ENCODE data around the gene MAPK12. TPM values are rescaled to one million over a fixed set of nuclear protein-coding genes. Genes with fewer than 3 reads are reported as not detected.

MAPK12 gene
- total and polyA plus RNA-seq, 4 donors, result 0.83 to 2.8 (median 1.9) TPM

DNA sequence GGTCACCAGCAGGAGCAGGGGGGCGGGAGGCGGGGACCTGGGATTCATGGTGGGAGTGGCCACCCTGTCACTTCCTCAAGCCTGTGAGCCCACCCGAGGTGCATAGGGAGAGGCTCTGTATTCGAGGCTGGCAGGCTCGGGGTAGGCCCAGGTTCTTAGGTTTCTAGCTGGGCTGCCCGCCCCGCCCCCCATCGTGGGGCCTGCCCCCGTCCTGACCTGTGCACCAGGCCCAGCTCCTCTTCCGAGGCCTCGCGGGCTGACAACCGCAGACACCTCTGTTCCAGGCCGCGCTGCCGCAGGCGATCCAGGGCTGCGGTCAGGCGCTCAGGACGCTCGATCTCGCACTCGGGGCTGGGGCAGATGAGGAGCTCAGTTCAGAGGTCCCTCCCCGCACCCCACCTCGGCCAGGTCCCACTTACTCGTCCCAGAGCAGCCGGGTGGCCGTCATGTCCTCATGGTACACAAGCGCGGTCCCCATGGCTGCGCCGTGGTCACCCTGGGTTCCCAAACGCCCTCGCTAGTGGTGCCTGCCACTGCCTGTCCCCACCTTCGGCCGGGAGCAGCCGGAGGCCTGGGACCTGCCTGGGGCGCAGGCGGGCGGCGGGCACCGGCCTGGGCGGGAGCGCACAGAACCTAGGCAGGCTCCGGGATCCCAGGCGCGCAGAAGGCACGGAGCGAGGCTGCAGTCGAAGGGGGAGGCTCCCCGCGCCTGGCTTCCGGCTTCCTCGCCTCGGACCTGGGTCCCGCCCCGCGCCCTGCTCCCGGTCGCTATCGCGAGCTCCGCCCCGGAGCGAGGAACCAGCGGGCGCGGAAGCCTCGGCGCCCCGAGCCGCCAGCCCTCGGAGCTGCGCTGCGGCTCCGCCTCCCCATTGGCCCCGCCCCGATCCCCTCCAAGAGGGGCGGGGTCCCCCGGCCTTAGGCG, 10.7 kb downstream of the MAPK12 start, which contains the start of gene HDAC10:
Gene HDAC10, minus strand, starts transcription at position 711 of the 922 bp plus-strand sequence. Its CDS starts 233 bp downstream, at position 478.
- H3K4me1 ChIP-seq (ENCODE audit: control insufficient read depth in 4 of 4, insufficient read depth in 4 of 4, low read length in 3 of 4), result peaks cover 10 to 47% (median 29%) of the 10 kb centered on the region in 4 donors
- WGBS, result 2% methylated on average over 81 of the region's 81 CpGs
- H3K27me3 ChIP-seq (ENCODE audit: control insufficient read depth in 4 of 4, insufficient read depth in 4 of 4, low read length in 3 of 4), result no peaks in the 10 kb centered on the region
- H3K9ac ChIP-seq (ENCODE audit: low read depth in 1 of 2, low read length in 2 of 2), result no peak within 1 kb of the TSS
- H3K36me3 ChIP-seq (ENCODE audit: control insufficient read depth in 4 of 4, insufficient read depth in 3 of 4, low read depth in 1 of 4, low read length in 3 of 4), result peaks cover 0 to 4% (median 2%) of the 10 kb centered on the region in 4 donors
- no peaks in the 10 kb centered on the region for H3K9me3 ChIP-seq (ENCODE audit: control insufficient read depth in 4 of 4, low read length in 3 of 4)
- H3K4me3 ChIP-seq (ENCODE audit: low read depth in 1 of 3, low read length in 3 of 3), result peak within 1 kb of the TSS; percentile 6 to 83 (median 73)
- peak within 1 kb of the TSS; percentile 38 to 39 for H3K27ac ChIP-seq (ENCODE audit: low read depth in 1 of 2, low read length in 2 of 2)
- peak; percentile 76 for DNase-seq (ENCODE audit: low spot score)
- no peak for TF ChIP-seq JUND (IDR thresholded peaks at IDR 0.05)
- peak in 1 of 2 donors; percentile 19 for TF ChIP-seq RAD21 (IDR thresholded peaks at IDR 0.05)
- TF ChIP-seq GABPA (IDR thresholded peaks at IDR 0.05 in 1 of 2, conservative IDR thresholded peaks at IDR 0.05 in 1 of 2), result no peak
- no peak for TF ChIP-seq FOXA1 (IDR thresholded peaks at IDR 0.05)
- TF ChIP-seq RXRA (IDR thresholded peaks at IDR 0.05), result no peak

DNA sequence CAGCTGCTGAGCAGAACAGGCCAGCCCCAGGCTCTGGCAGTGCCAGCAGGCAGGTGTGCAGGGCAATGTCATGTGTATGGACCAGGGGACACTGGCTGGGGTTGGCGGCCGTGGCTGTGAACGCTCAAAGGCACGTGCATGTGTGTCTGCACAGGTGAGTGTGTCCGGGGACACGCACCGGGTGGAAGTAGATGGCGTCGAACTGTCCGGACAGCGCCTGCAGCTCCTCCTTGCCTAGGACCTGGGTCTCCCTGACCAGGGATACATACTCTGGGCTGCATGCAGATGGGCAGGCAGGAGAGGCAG, 11.3 kb downstream of the MAPK12 start:
- H3K36me3 ChIP-seq (ENCODE audit: control insufficient read depth in 4 of 4, insufficient read depth in 3 of 4, low read depth in 1 of 4, low read length in 3 of 4), result peaks cover 0 to 4% (median 2%) of the 10 kb centered on the region in 4 donors
- H3K9me3 ChIP-seq (ENCODE audit: control insufficient read depth in 4 of 4, low read length in 3 of 4), result no peaks in the 10 kb centered on the region
- H3K9ac ChIP-seq (ENCODE audit: low read depth in 1 of 2, low read length in 2 of 2), result no peak overlapping the region
- no peak for DNase-seq (ENCODE audit: low spot score)
- TF ChIP-seq FOXA2 (IDR thresholded peaks at IDR 0.05) (no peak), EGR1 (IDR thresholded peaks at IDR 0.05; ENCODE audit: low read depth in 2 of 2) (no peak), ZBTB33 (IDR thresholded peaks at IDR 0.05) (no peak), TAF1 (conservative IDR thresholded peaks at IDR 0.05) (no peak), HNF4A (conservative IDR thresholded peaks at IDR 0.05) (no peak), JUND (IDR thresholded peaks at IDR 0.05) (no peak), REST (IDR thresholded peaks at IDR 0.05) (no peak), NR2F2 (IDR thresholded peaks at IDR 0.05) (no peak), FOXA1 (IDR thresholded peaks at IDR 0.05) (no peak), GABPA (IDR thresholded peaks at IDR 0.05 in 1 of 2, conservative IDR thresholded peaks at IDR 0.05 in 1 of 2) (no peak), RAD21 (IDR thresholded peaks at IDR 0.05) (no peak)
- TF ChIP-seq, protein P1, sequence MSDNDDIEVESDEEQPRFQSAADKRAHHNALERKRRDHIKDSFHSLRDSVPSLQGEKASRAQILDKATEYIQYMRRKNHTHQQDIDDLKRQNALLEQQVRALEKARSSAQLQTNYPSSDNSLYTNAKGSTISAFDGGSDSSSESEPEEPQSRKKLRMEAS (IDR thresholded peaks at IDR 0.05), result no peak
- H3K27ac ChIP-seq (ENCODE audit: low read depth in 1 of 2, low read length in 2 of 2), result no peak overlapping the region
- no peaks in the 10 kb centered on the region for H3K27me3 ChIP-seq (ENCODE audit: control insufficient read depth in 4 of 4, insufficient read depth in 4 of 4, low read length in 3 of 4)
- WGBS, result 67% methylated on average over 11 of the region's 11 CpGs
- peaks cover 10 to 53% (median 35%) of the 10 kb centered on the region in 4 donors for H3K4me1 ChIP-seq (ENCODE audit: control insufficient read depth in 4 of 4, insufficient read depth in 4 of 4, low read length in 3 of 4)
- peak overlapping the region in 2 of 3 donors; percentile 73 to 83 for H3K4me3 ChIP-seq (ENCODE audit: low read depth in 1 of 3, low read length in 3 of 3)

All from liver (tissue), 9 donors.